HCT116 (cell line): ENCODE results near the gene FANCG. TPM values are rescaled to one million over a fixed set of nuclear protein-coding genes. Genes with fewer than 3 reads are reported as not detected.

Experiments
- ATAC-seq: fragments of 200-7000 bp; cut with Tn5 transposase; 2 replicates; pipeline ENCODE4 v1.9.1; 2020; ENCODE audit warnings: mild to moderate bottlenecking, moderate library complexity
- BruUV-seq: library from RNA; stranded (reverse); fragments of 400-500 nt; replicated peaks from 2 replicates; lab custom pipeline; 2021; lab: Mats Ljungman, UMichigan
- CTCF ChIA-PET: fragments of 300-600 bp; sonication (Branson Sonifier 250); formaldehyde crosslinking; loops from one replicate; lab custom pipeline; 2021; ENCODE audit warnings: antibody characterized with exemption; lab: Charles Lee
- POLR2A ChIA-PET: fragments of 300-600, 350-600 bp; sonication (Branson Sonifier 250); formaldehyde crosslinking; loops from one replicate; lab custom pipeline; 2021; ENCODE audit warnings: antibody characterized with exemption; lab: Charles Lee
- RAD21 ChIA-PET, 2 experiments: fragments of 300-600 bp; sonication (Branson Sonifier 250); formaldehyde crosslinking; loops; one replicate each; lab custom pipeline; 2023; ENCODE audit warnings: low total read pairs in 2 of 2; ENCODE audit not compliant: uncharacterized antibody in 2 of 2, unreplicated experiment in 2 of 2, low non-redundant PET in 1 of 2; lab: Charles Lee
- DNase-seq: peaks from one replicate; pipeline ENCODE4 v3.0.0-alpha.2; 2010; ENCODE audit warnings: low read depth, low spot score
- H2AFZ ChIP-seq: fragments of 200-600 bp; shearing (Covaris generic), sonication (generic); 2 replicates; pipeline ENCODE4 v1.6.1; 2017; ENCODE audit warnings: low read depth, mixed run types, mixed read lengths, antibody characterized with exemption, low read length; ENCODE audit not compliant: poor library complexity, severe bottlenecking
- H3K27ac ChIP-seq: 2 replicates; pipeline ENCODE4 v1.5.1; 2012; ENCODE audit warnings: low read depth, low read length
- H3K27me3 ChIP-seq: fragments of 200-600 bp; sonication (generic); 2 replicates; pipeline ENCODE4 v1.6.1; 2016; ENCODE audit warnings: mixed run types, low read length, mixed read lengths; ENCODE audit not compliant: insufficient read depth
- H3K36me3 ChIP-seq, 2 experiments: fragments of 200-500 bp in 1 of 2; fragments of 200-600 bp in 1 of 2; sonication (Bioruptor generic) in 1 of 2; sonication (generic) in 1 of 2; 2 replicates each; pipeline versions ENCODE4 v1.5.1 to v1.6.1; 2014 to 2016; ENCODE audit warnings: low read length in 2 of 2, inconsistent platforms in 1 of 2, mixed read lengths in 1 of 2, mixed run types in 1 of 2; ENCODE audit not compliant: insufficient read depth in 2 of 2, control insufficient read depth in 1 of 2
- H3K4me1 ChIP-seq, 2 experiments: fragments of 200-600 bp in 1 of 2; sonication (generic) in 1 of 2; 2 replicates each; pipeline versions ENCODE4 v1.5.1 to v1.6.1; 2012 to 2017; ENCODE audit warnings: low read length in 2 of 2, inconsistent platforms in 1 of 2, mild to moderate bottlenecking in 1 of 2, mixed read lengths in 1 of 2, mixed run types in 1 of 2, moderate library complexity in 1 of 2; ENCODE audit not compliant: insufficient read depth in 2 of 2, control insufficient read depth in 1 of 2
- H3K4me2 ChIP-seq: fragments of 200-600 bp; sonication (generic); 2 replicates; pipeline ENCODE4 v1.6.1; 2017; ENCODE audit warnings: mixed run types, low read length, mixed read lengths
- H3K4me3 ChIP-seq, 2 experiments: fragments of 200-600 bp in 1 of 2; sonication (generic) in 1 of 2; replicated peaks in 1 of 2; 2 replicates each; pipeline ENCODE4 v1.5.1; 2011 to 2016; ENCODE audit warnings: low read length in 2 of 2, control low read depth in 1 of 2, low read depth in 1 of 2, mild to moderate bottlenecking in 1 of 2, mixed read lengths in 1 of 2, mixed run types in 1 of 2
- H3K79me2 ChIP-seq: fragments of 200-600 bp; sonication (generic); 2 replicates; pipeline ENCODE4 v1.6.1; 2017; ENCODE audit warnings: mild to moderate bottlenecking, mixed run types, low read length, moderate library complexity, mixed read lengths; ENCODE audit not compliant: insufficient read depth
- H3K9ac ChIP-seq: fragments of 200-600 bp; sonication (generic); 2 replicates; pipeline ENCODE4 v1.6.1; 2016; ENCODE audit warnings: low read length, mixed read lengths
- H3K9me2 ChIP-seq: fragments of 200-600 bp; sonication (generic), shearing (Covaris generic); 2 replicates; pipeline ENCODE4 v1.6.1; 2017; ENCODE audit warnings: mixed run types, mild to moderate bottlenecking, moderate library complexity; ENCODE audit not compliant: insufficient read depth
- H3K9me3 ChIP-seq, 2 experiments: fragments of 200-500 bp in 1 of 2; fragments of 200-600 bp in 1 of 2; sonication (Bioruptor generic) in 1 of 2; sonication (generic) in 1 of 2; 2 replicates each; pipeline ENCODE4 v1.6.1; 2014 to 2017; ENCODE audit warnings: low read length in 2 of 2, mixed read lengths in 2 of 2, inconsistent platforms in 1 of 2, low read depth in 1 of 2, mild to moderate bottlenecking in 1 of 2, mixed run types in 1 of 2, moderate library complexity in 1 of 2; ENCODE audit not compliant: control insufficient read depth in 1 of 2, insufficient read depth in 1 of 2
- H4K20me1 ChIP-seq: fragments of 200-600 bp; sonication (generic), shearing (Covaris generic); 2 replicates; pipeline ENCODE4 v1.6.1; 2017; ENCODE audit warnings: mixed run types, mild to moderate bottlenecking, moderate library complexity; ENCODE audit not compliant: insufficient read depth
- ELF1 ChIP-seq: IDR thresholded peaks from 2 replicates; pipeline ENCODE4 v1.6.1; 2012; ENCODE audit warnings: low read depth, borderline replicate concordance
- EZH2 ChIP-seq: fragments of 200-600 bp; sonication (generic); IDR thresholded peaks from 2 replicates; pipeline ENCODE4 v1.6.1; 2017; ENCODE audit warnings: antibody characterized with exemption, mixed run types
- JUND ChIP-seq: IDR thresholded peaks from 2 replicates; pipeline ENCODE4 v1.6.1; 2012
- POLR2AphosphoS5 ChIP-seq: IDR thresholded peaks from 2 replicates; pipeline ENCODE4 v1.6.1; 2011; ENCODE audit warnings: mild to moderate bottlenecking, low read depth, low read length, moderate library complexity
- RAD21 ChIP-seq: IDR thresholded peaks from 2 replicates; pipeline ENCODE4 v1.6.1; 2012; ENCODE audit warnings: low read depth, mild to moderate bottlenecking
- SIN3A ChIP-seq: IDR thresholded peaks from 2 replicates; pipeline ENCODE4 v1.6.1; 2012; ENCODE audit warnings: low read depth
- SP1 ChIP-seq: IDR thresholded peaks from 2 replicates; pipeline ENCODE4 v1.6.1; 2012; ENCODE audit warnings: low read depth
- ZNF274 ChIP-seq: fragments of 200-500 bp; sonication (Bioruptor generic); IDR thresholded peaks from 2 replicates; pipeline ENCODE4 v1.6.1; 2014; ENCODE audit warnings: mild to moderate bottlenecking, low read depth, low read length, inconsistent platforms
- intact Hi-C: fragments of 100-400 bp; cut with micrococcal nuclease; formaldehyde crosslinking; loops from 2 replicates; pipeline ENCODE4 v1.10.0; 2022
- total RNA-seq: library from RNA; stranded (reverse); gene quantifications from one replicate; pipeline ENCODE4 v1.2.1, GENCODE V29; 2021; ENCODE audit not compliant: unreplicated experiment
- TF ChIP-seq, protein P1 (sequence below), 3 experiments: fragments of 200-600 bp in 1 of 3; sonication (generic) in 1 of 3; IDR thresholded peaks in 2 of 3; conservative IDR thresholded peaks in 1 of 3; 2 replicates each; pipeline ENCODE4 v1.5.1; 2012 to 2017; ENCODE audit warnings: low read depth in 2 of 3, low read length in 2 of 3, antibody characterized with exemption in 1 of 3, borderline replicate concordance in 1 of 3, control low read depth in 1 of 3, mild to moderate bottlenecking in 1 of 3, mixed read lengths in 1 of 3, mixed run types in 1 of 3, moderate library complexity in 1 of 3; ENCODE audit not compliant: insufficient read depth in 1 of 3
- TF ChIP-seq, protein P2 (sequence below): IDR thresholded peaks from 2 replicates; pipeline ENCODE4 v1.6.1; 2012

The FANCG gene
- total RNA-seq, 1 experiment from 2014 or later, result 82.3 TPM

DNA sequence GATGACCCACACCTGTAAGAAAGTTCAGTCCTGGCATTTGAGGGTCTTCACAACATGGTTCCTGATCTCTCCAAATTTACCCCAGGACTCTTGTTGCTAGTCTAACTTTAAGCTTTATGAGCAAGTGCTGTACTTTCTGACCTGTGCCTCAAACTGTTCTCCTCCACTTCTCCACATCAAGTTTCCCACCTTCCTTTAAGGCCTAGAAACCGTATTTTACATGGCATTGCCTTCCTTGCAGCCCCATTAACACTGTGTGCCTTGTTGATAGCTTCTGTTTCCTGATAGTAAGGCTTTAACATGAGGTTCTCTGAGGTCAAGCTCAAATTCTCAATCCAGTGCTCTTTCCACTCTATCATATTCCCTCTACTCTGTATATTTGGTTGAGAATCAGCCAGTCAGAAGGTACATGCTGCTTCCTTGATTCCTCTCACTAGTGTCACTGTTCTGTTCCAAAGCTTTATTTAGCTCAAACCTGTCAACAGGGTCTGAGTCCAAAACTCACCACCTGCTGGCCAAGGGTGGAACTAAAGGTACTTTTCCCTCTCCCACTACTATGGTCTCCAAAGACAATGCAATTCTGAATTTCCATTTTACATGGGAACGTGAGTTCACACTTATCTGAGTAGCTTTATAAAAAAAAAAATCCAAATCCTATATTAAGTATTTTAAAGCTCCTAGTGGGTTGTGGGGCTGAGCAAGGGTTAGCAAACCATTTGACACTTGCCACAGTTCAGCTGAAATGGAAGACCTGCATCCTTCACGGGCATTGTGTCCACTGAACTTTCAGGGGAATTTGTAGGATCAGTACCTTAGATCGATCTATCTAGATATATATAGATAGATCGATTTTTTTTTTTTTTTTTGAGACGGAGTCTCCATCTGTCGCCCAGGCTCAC, 28.4 kb downstream of the FANCG start:
- BruUV-seq, result no TSS peak
- no peaks in the 10 kb centered on the region for H3K9me2 ChIP-seq
- ChIA-PET POLR2A (interaction anchor here (0.7 to 1.5 kb wide), 5 partner anchors 20 to 152 kb away, joined by 3 to 9 read pairs (median 4); partner anchors contain the start of genes FANCG and VCP), CTCF (interaction anchor here (0.8 to 3.8 kb wide), 17 partner anchors 9 to 349 kb away, joined by 3 to 86 read pairs (median 4); partner anchors contain the start of genes ATOSB, FANCG and VCP), RAD21 (interaction anchor here (0.7 to 2.1 kb wide), 5 partner anchors 152 to 520 kb away, joined by 3 to 17 read pairs (median 4); no protein-coding TSS in a partner anchor)
- peak; percentile 47; the same call in 1 of the 2 replicates for TF ChIP-seq RAD21
- no peak for TF ChIP-seq ZNF274
- TF ChIP-seq POLR2AphosphoS5, result no peak
- TF ChIP-seq, protein P1, sequence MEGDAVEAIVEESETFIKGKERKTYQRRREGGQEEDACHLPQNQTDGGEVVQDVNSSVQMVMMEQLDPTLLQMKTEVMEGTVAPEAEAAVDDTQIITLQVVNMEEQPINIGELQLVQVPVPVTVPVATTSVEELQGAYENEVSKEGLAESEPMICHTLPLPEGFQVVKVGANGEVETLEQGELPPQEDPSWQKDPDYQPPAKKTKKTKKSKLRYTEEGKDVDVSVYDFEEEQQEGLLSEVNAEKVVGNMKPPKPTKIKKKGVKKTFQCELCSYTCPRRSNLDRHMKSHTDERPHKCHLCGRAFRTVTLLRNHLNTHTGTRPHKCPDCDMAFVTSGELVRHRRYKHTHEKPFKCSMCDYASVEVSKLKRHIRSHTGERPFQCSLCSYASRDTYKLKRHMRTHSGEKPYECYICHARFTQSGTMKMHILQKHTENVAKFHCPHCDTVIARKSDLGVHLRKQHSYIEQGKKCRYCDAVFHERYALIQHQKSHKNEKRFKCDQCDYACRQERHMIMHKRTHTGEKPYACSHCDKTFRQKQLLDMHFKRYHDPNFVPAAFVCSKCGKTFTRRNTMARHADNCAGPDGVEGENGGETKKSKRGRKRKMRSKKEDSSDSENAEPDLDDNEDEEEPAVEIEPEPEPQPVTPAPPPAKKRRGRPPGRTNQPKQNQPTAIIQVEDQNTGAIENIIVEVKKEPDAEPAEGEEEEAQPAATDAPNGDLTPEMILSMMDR (IDR thresholded peaks at IDR 0.05 in 2 of 3, conservative IDR thresholded peaks at IDR 0.05 in 1 of 3; ENCODE audit: borderline replicate concordance in 1 of 3, insufficient read depth in 1 of 3, low read depth in 2 of 3, low read length in 2 of 3), result peak; percentile 43 to 73 (median 71); a peak in 5 of 6 replicates
- TF ChIP-seq, protein P2, sequence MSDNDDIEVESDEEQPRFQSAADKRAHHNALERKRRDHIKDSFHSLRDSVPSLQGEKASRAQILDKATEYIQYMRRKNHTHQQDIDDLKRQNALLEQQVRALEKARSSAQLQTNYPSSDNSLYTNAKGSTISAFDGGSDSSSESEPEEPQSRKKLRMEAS, result 0 out of 2 replicates have a peak, but pooled peaks have one; percentile 9
- no peak for TF ChIP-seq SIN3A
- 0 out of 2 replicates have a peak, but pooled peaks have one; percentile 8 for TF ChIP-seq SP1
- no peak for TF ChIP-seq EZH2
- TF ChIP-seq ELF1, result no peak
- 0 out of 2 replicates have a peak, but pooled peaks have one; percentile 12 for TF ChIP-seq JUND
- H3K9me3 ChIP-seq, result no peaks in the 10 kb centered on the region
- H3K4me2 ChIP-seq, result no peak overlapping the region
- intact Hi-C loops, result loop anchor here (1.0 to 5.0 kb wide), 2 partner anchors 152 to 289 kb away; no protein-coding TSS in a partner anchor
- peak; percentile 27 for DNase-seq
- no peaks in the 10 kb centered on the region for H3K4me1 ChIP-seq
- no peaks in the 10 kb centered on the region for H3K27me3 ChIP-seq
- ATAC-seq, result peak; percentile 80
- no peak overlapping the region for H3K27ac ChIP-seq
- peaks cover 4 to 9% of the 10 kb centered on the region in 2 experiments; a peak in 3 of 4 replicates for H3K36me3 ChIP-seq
- H3K4me3 ChIP-seq, result no peak overlapping the region
- no peaks in the 10 kb centered on the region; the same call in 1 of the 2 replicates for H4K20me1 ChIP-seq
- no peaks in the 10 kb centered on the region for H3K79me2 ChIP-seq
- no peak overlapping the region for H2AFZ ChIP-seq
- H3K9ac ChIP-seq, result no peak overlapping the region
